ENCODE results near the gene ZNF169.
"Not testable (repeated sequence)": the region's sequence is repeated elsewhere in the genome, so short reads cannot be mapped to it uniquely, and the experiment has no call there.

Gene ZNF169

DNA sequence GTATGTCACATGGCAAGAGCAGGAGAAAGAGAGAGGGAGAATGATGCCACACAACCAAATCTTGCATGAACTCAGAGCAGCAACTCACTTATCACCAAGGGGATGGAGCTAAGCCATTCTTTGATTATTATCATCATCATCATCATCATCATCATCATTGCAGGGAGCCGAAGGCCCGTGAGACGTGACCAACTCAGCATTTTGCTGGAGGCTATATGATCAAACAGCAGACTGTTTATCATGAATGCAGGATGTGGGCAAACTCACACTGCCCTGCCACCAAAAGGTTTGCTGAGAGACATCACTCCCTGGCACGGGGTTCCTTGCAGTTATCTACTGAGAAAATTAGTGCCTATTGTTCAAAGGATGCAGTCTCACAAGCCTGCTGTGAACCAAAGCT is 8.6 kb upstream of the ZNF169 start:
- Histone ChIP-seq H3K36me3 (ENCODE audit: control insufficient read depth, insufficient read depth, low read length, severe bottlenecking) (no peaks in the 10 kb centered on the region), H3K4me3 (ENCODE audit: low read length) (no peak overlapping the region), H3K9ac (ENCODE audit: low read length) (no peak overlapping the region), H3K27me3 (replicated peaks; ENCODE audit: control insufficient read depth, insufficient read depth, low read length) (no peaks in the 10 kb centered on the region), H3K4me1 (ENCODE audit: control insufficient read depth, insufficient read depth, low read length) (no peaks in the 10 kb centered on the region), H3K9me3 (ENCODE audit: control insufficient read depth, low read length) (no peaks in the 10 kb centered on the region)
- no peak for DNase-seq (ENCODE audit: low read depth)

DNA sequence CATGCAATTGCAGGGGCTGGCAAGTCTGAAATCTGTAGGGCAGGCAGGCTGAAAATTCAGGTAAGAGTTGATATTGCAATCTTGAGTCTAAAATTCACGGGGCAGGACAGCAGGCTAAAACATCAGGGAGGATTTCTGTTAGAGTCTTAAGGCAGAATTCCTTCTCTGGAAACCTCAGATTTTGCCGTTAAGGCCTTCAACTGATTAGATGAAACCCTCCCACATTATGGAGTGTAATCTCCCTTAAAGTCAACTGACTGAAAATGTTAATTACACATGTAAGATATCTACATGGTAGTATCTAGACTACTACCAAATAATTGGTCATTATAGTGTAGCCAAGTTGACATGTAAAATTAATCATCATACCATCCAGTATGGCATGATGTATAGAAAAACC is 3.1 kb upstream of the ZNF169 start:
- DNase-seq (ENCODE audit: low read depth) = no peak
- Histone ChIP-seq H3K36me3 (ENCODE audit: control insufficient read depth, insufficient read depth, low read length, severe bottlenecking) (no peaks in the 10 kb centered on the region), H3K9me3 (ENCODE audit: control insufficient read depth, low read length) (no peaks in the 10 kb centered on the region), H3K27me3 (replicated peaks; ENCODE audit: control insufficient read depth, insufficient read depth, low read length) (peaks cover 6% of the 10 kb centered on the region), H3K4me3 (ENCODE audit: low read length) (no peak overlapping the region), H3K4me1 (ENCODE audit: control insufficient read depth, insufficient read depth, low read length) (peaks cover 5% of the 10 kb centered on the region), H3K9ac (ENCODE audit: low read length) (no peak overlapping the region)

DNA sequence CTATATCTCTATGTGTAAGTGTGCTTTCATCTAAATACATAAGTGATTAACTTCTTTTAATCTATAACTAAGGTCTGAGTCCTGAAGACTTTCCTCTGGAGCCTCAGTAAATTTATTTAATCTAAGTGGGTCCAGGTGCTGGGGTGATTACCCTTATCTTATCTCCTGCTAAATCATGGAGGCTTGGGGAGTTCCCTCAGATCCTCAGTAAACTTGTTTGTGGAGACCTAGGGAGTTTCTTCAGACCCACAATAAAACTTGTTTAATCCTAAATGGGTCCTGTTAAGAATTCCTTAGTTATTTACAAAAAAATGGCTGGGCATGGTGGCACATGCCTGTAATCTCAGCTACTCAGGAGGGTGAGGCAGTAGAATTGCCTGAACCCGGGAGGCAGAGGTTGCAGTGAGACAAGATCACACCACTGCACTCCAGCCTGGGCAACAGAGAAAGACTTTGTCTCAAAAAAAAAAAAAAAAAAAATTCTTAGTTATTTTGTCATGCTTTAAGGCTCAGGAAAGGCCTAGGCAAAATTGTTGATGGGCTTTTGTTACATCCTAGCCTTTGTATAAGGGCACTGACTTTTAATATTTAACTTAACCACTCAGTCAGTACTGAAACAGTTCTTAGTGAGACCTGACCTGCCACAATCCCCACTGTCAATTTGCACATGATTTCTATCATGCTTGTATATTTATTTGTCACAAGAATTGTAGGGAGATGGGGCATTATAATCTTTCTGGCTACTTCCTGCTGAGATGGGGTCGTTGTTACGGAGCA is 6.7 kb downstream of the ZNF169 start:
- not testable (repeated sequence) for H3K9me3 ChIP-seq (ENCODE audit: control insufficient read depth, low read length); H3K9ac ChIP-seq (ENCODE audit: low read length); H3K4me3 ChIP-seq (ENCODE audit: low read length); DNase-seq (ENCODE audit: low read depth); H3K4me1 ChIP-seq (ENCODE audit: control insufficient read depth, insufficient read depth, low read length); H3K36me3 ChIP-seq (ENCODE audit: control insufficient read depth, insufficient read depth, low read length, severe bottlenecking); H3K27me3 ChIP-seq (replicated peaks; ENCODE audit: control insufficient read depth, insufficient read depth, low read length)

DNA sequence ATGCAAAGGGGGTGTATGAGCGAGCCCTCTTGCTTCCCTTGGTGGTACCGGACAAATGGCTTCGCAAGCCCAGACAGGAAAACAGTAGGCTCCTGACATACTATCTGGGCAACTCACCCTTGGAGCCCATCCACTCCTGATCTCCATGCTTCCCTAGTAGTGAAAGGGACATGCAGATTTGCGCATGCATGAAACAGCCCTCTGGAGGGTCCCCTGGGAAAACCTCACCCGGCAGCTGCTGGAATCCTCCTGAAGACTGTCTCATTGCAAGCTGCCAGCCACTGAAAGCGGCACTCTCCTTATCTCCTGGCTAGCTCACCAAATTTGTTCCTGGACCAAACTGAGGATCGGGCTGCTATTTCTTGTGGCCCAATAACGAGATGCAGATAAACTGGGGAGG is 10.2 kb downstream of the ZNF169 start:
- Histone ChIP-seq H3K9ac (ENCODE audit: low read length) (no peak overlapping the region), H3K4me3 (ENCODE audit: low read length) (no peak overlapping the region), H3K9me3 (ENCODE audit: control insufficient read depth, low read length) (peaks cover 3% of the 10 kb centered on the region), H3K36me3 (ENCODE audit: control insufficient read depth, insufficient read depth, low read length, severe bottlenecking) (no peaks in the 10 kb centered on the region), H3K4me1 (ENCODE audit: control insufficient read depth, insufficient read depth, low read length) (no peaks in the 10 kb centered on the region), H3K27me3 (replicated peaks; ENCODE audit: control insufficient read depth, insufficient read depth, low read length) (no peaks in the 10 kb centered on the region)
- no peak for DNase-seq (ENCODE audit: low read depth)

DNA sequence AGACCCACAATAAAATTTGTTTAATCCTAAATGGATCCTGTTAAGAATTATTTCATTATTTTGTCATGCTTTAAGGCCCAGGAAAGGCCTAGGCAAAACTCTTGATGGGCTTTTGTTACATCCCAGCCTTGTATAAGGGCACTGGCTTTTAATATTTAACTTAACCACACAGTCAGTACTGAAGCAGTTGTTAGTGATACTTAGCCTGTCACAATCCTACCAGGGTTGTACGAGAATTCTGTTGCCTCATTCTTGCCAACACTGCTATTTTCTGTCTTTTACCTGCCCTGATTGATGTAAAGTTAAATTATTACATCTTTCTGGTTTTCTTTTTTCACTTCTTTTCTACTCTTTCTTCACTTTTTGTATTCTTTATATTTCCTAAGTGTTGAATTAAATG is 10.9 kb downstream of the ZNF169 start:
- no peak overlapping the region for H3K4me3 ChIP-seq (ENCODE audit: low read length)
- peaks cover 3% of the 10 kb centered on the region for H3K9me3 ChIP-seq (ENCODE audit: control insufficient read depth, low read length)
- no peaks in the 10 kb centered on the region for H3K27me3 ChIP-seq (replicated peaks; ENCODE audit: control insufficient read depth, insufficient read depth, low read length)
- H3K4me1 ChIP-seq (ENCODE audit: control insufficient read depth, insufficient read depth, low read length) = no peaks in the 10 kb centered on the region
- no peaks in the 10 kb centered on the region for H3K36me3 ChIP-seq (ENCODE audit: control insufficient read depth, insufficient read depth, low read length, severe bottlenecking)
- DNase-seq (ENCODE audit: low read depth) = no peak
- no peak overlapping the region for H3K9ac ChIP-seq (ENCODE audit: low read length)

DNA sequence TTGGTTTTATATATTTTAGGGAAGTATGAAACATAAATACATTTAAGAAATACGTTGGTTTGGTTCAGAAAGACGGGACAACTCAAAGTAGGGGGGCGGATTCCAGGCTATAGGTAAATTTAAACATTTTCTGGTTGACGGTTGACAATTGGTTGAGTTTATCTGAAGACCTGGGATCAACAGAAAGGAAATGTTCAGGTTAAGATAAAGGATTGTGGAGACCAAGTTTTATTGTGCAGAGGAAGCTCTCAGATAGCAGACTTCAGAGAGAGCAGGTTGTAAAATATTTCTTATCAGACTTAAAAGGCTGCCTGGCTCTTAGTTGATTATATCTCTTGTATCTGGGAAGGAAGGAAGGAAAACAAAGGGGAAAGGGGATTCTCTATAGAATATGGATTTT is 17.9 kb downstream of the ZNF169 start:
- H3K4me3 ChIP-seq (ENCODE audit: low read length); H3K9ac ChIP-seq (ENCODE audit: low read length); H3K9me3 ChIP-seq (ENCODE audit: control insufficient read depth, low read length); H3K4me1 ChIP-seq (ENCODE audit: control insufficient read depth, insufficient read depth, low read length); DNase-seq (ENCODE audit: low read depth); H3K27me3 ChIP-seq (replicated peaks; ENCODE audit: control insufficient read depth, insufficient read depth, low read length): not testable (repeated sequence)
- H3K36me3 ChIP-seq (ENCODE audit: control insufficient read depth, insufficient read depth, low read length, severe bottlenecking) = peaks cover 21% of the 10 kb centered on the region

DNA sequence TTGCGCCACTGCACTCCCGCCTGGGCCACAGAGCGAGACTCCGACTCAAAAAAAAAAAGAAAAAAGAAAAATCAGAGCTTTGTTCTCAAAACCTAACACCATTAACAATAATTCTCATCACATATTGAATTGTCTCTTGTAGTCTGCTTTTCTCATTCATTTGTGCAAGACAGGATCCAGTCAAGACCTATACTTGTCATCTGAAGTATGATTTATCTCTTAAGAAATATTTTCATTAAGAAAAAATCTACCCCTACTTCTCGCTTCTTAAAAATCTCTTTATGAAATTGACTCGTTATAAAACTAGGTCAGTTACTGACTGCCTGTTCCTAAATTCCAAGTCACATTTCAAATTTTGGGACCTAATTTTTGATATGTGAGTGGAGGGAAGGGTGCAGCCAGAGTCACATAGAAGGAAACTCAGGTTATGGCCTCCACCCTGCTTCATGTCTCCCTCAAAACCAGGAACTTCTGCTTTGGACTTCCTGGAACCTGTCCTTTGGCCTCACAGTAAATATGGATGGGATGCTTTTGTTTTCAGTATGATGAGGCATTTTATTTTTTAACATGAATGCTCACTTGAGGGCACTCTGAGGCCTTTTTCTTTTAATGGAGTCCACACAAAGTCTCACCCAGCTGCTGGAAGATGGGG is 18.9 kb downstream of the ZNF169 start:
- no peaks in the 10 kb centered on the region for H3K4me1 ChIP-seq (ENCODE audit: control insufficient read depth, insufficient read depth, low read length)
- H3K9ac ChIP-seq (ENCODE audit: low read length) = no peak overlapping the region
- no peaks in the 10 kb centered on the region for H3K27me3 ChIP-seq (replicated peaks; ENCODE audit: control insufficient read depth, insufficient read depth, low read length)
- DNase-seq (ENCODE audit: low read depth) = no peak
- H3K36me3 ChIP-seq (ENCODE audit: control insufficient read depth, insufficient read depth, low read length, severe bottlenecking) = peaks cover 21% of the 10 kb centered on the region
- no peak overlapping the region for H3K4me3 ChIP-seq (ENCODE audit: low read length)
- H3K9me3 ChIP-seq (ENCODE audit: control insufficient read depth, low read length) = peaks cover 9% of the 10 kb centered on the region

DNA sequence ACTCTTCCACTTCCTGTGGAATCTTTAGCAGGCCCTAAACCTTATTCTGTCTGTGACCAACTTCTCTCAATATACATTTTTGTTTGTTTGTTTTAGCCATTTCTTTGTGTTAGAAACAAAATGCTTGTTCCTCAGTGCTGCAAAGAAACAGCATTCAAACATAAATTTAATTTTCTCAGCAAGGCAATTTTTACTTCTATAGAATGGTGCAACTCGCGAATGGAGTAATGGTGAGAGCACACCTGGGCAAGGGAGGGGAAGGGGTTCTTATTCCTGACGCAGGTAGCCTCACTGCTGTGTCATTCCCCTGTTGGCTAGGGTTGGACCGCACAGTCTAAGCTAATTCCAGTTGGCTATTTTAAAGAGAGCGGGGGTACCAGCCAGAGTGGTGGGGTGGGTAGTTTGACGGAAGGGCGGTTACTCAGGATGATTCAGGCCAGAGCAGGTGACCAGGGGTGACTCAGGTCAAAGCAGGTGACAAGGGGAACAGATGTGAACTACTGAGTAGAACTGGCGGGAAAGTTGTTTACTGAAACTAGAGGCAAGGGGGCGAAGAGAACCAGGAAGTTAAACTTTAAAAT is 21.4 kb downstream of the ZNF169 start:
- DNase-seq (ENCODE audit: low read depth) = no peak
- peaks cover 21% of the 10 kb centered on the region for H3K36me3 ChIP-seq (ENCODE audit: control insufficient read depth, insufficient read depth, low read length, severe bottlenecking)
- H3K4me1 ChIP-seq (ENCODE audit: control insufficient read depth, insufficient read depth, low read length) = no peaks in the 10 kb centered on the region
- H3K27me3 ChIP-seq (replicated peaks; ENCODE audit: control insufficient read depth, insufficient read depth, low read length) = no peaks in the 10 kb centered on the region
- H3K9me3 ChIP-seq (ENCODE audit: control insufficient read depth, low read length) = peaks cover 9% of the 10 kb centered on the region
- no peak overlapping the region for H3K4me3 ChIP-seq (ENCODE audit: low read length)
- no peak overlapping the region for H3K9ac ChIP-seq (ENCODE audit: low read length)

DNA sequence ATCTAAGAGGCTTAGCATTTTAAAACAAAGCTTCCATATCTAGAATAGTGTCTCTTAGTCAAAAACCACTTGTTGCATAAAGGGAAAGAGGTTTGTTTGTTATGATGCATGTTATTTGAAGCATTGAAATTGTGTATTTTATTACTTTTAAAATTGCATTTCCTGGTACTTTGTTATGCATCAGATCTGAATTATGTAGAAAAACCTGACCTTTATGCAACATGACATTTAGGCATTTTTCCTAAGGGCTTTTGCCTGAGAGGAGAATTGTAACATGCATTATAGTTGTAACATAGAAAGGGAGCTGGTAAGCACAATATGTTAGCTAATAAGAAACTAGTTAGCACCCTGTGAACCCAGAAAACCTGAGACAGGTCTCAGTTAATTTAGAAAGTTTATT is 22.0 kb downstream of the ZNF169 start:
- Histone ChIP-seq H3K36me3 (ENCODE audit: control insufficient read depth, insufficient read depth, low read length, severe bottlenecking) (peaks cover 21% of the 10 kb centered on the region), H3K4me3 (ENCODE audit: low read length) (no peak overlapping the region), H3K27me3 (replicated peaks; ENCODE audit: control insufficient read depth, insufficient read depth, low read length) (no peaks in the 10 kb centered on the region), H3K9me3 (ENCODE audit: control insufficient read depth, low read length) (peaks cover 9% of the 10 kb centered on the region), H3K4me1 (ENCODE audit: control insufficient read depth, insufficient read depth, low read length) (no peaks in the 10 kb centered on the region), H3K9ac (ENCODE audit: low read length) (no peak overlapping the region)
- DNase-seq (ENCODE audit: low read depth) = no peak

DNA sequence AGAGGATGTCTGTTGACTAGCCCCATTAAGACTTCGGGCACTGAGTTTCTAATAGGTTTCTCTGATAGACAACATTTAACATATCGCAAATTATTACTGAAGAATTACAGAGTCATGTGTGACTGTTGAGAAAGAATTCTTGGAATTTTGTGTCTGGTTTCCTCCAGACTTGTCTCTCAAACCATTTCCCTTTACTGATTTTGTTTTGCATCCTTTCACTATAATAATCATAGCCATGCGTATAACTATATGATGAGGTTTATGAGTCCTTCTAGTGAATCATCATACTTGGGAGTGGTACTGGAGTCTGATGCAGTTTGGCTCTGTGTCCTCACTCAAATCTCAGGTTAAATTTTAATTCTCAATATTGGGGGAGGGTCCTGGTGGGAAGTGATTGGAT is 27.0 kb downstream of the ZNF169 start:
- H3K27me3 ChIP-seq (replicated peaks; ENCODE audit: control insufficient read depth, insufficient read depth, low read length) = no peaks in the 10 kb centered on the region
- peaks cover 8% of the 10 kb centered on the region for H3K36me3 ChIP-seq (ENCODE audit: control insufficient read depth, insufficient read depth, low read length, severe bottlenecking)
- H3K9ac ChIP-seq (ENCODE audit: low read length) = no peak overlapping the region
- DNase-seq (ENCODE audit: low read depth) = no peak
- H3K4me3 ChIP-seq (ENCODE audit: low read length) = no peak overlapping the region
- H3K4me1 ChIP-seq (ENCODE audit: control insufficient read depth, insufficient read depth, low read length) = no peaks in the 10 kb centered on the region
- H3K9me3 ChIP-seq (ENCODE audit: control insufficient read depth, low read length) = no peaks in the 10 kb centered on the region

DNA sequence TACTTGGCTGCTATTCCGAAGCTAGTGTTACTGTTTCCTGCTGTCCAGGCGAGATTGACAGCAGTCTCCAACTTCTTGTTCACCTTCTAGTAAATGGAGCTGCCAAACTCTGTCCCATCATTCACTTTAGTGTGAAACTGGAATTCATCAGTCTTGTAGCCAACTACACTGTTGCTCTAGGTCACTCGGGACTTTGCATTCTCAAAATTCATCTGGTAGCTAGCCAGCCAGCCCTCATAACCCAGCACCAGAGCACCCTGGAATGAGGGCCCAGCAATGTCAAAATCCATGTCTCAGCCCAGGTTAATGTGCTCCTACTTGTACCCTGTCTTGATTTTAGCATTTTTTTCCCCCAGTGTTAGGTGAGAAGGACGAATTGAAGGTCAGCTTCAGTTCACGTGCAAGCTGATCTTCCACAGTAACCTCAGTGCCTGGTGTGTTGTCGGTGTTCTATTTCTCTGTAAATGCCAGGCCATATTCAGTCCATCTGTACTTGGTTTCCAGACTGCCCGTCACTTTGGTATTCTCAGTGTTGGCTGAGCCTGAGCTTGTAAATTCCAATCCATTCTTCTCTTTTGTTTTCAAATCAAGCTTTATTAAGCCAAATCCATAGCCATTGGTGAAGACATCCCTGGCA is 28.9 kb downstream of the ZNF169 start:
- no peaks in the 10 kb centered on the region for H3K27me3 ChIP-seq (replicated peaks; ENCODE audit: control insufficient read depth, insufficient read depth, low read length)
- DNase-seq (ENCODE audit: low read depth) = peak; percentile 22
- H3K9ac ChIP-seq (ENCODE audit: low read length) = no peak overlapping the region
- no peaks in the 10 kb centered on the region for H3K4me1 ChIP-seq (ENCODE audit: control insufficient read depth, insufficient read depth, low read length)
- H3K36me3 ChIP-seq (ENCODE audit: control insufficient read depth, insufficient read depth, low read length, severe bottlenecking) = peaks cover 6% of the 10 kb centered on the region
- no peak overlapping the region for H3K4me3 ChIP-seq (ENCODE audit: low read length)
- no peaks in the 10 kb centered on the region for H3K9me3 ChIP-seq (ENCODE audit: control insufficient read depth, low read length)

Data from adipocyte (in vitro differentiated cells).